CD4-positive, alpha-beta T cell (primary cell): Measurements from ENCODE around the gene GGTA1. TPM values are rescaled to one million over a fixed set of nuclear protein-coding genes. Genes with fewer than 3 reads are reported as not detected.

Experiments
- ATAC-seq: fragments of 200-7000 bp; cut with Tn5 transposase; one replicate; pipeline ENCODE4 v1.10.0; 2022; ENCODE audit warnings: mild to moderate bottlenecking; ENCODE audit not compliant: poor library complexity
- CTCF ChIA-PET: fragments of 350-600 bp; sonication (Branson Sonifier 250); formaldehyde crosslinking; loops from one replicate; lab custom pipeline; 2021; ENCODE audit warnings: antibody characterized with exemption, inconsistent platforms; lab: Charles Lee
- POLR2A ChIA-PET: fragments of 350-600 bp; sonication (Branson Sonifier 250); formaldehyde crosslinking; loops from one replicate; lab custom pipeline; 2021; ENCODE audit warnings: antibody characterized with exemption, inconsistent platforms; lab: Charles Lee
- DNase-seq, 14 experiments: peaks; one replicate each; pipeline ENCODE4 v3.0.0-alpha.2; 2013 to 2020; ENCODE audit warnings: mixed read lengths in 2 of 14
- H3K27ac ChIP-seq, 2 donors: one replicate each; pipeline versions ENCODE4 v1.5.1 to v1.7.0; 2013; ENCODE audit warnings: low read length in 2 of 2, low read depth in 1 of 2, mild to moderate bottlenecking in 1 of 2
- H3K27me3 ChIP-seq, 2 experiments: 1 replicate in 1 of 2; 2 replicates in 1 of 2; pipeline versions ENCODE4 v1.6.1 to v1.7.0; 2013; ENCODE audit warnings: low read length in 2 of 2, control low read depth in 1 of 2, mild to moderate bottlenecking in 1 of 2, moderate library complexity in 1 of 2; ENCODE audit not compliant: insufficient read depth in 2 of 2, control insufficient read depth in 1 of 2
- H3K36me3 ChIP-seq: one replicate; pipeline ENCODE4 v1.6.1; 2013; ENCODE audit warnings: low read length, control low read depth; ENCODE audit not compliant: insufficient read depth
- H3K4me1 ChIP-seq: one replicate; pipeline ENCODE4 v1.6.1; 2013; ENCODE audit warnings: low read length, control low read depth; ENCODE audit not compliant: insufficient read depth
- H3K4me3 ChIP-seq: one replicate; pipeline ENCODE4 v1.5.1; 2013; ENCODE audit warnings: mild to moderate bottlenecking, low read length, moderate library complexity
- H3K9me3 ChIP-seq, 2 experiments: 1 replicate in 1 of 2; 2 replicates in 1 of 2; pipeline versions ENCODE4 v1.6.1 to v1.7.0; 2013; ENCODE audit warnings: low read length in 2 of 2, mild to moderate bottlenecking in 2 of 2, control low read depth in 1 of 2, moderate library complexity in 1 of 2; ENCODE audit not compliant: control insufficient read depth in 1 of 2, insufficient read depth in 1 of 2
- H3K27ac Mint-ChIP-seq: one replicate; pipeline ENCODE4 v1.8.0; 2020; ENCODE audit warnings: mixed read lengths
- H3K27me3 Mint-ChIP-seq: one replicate; pipeline ENCODE4 v1.8.0; 2021; ENCODE audit warnings: mixed read lengths
- H3K36me3 Mint-ChIP-seq: one replicate; pipeline ENCODE4 v1.8.0; 2021; ENCODE audit warnings: low read depth, mixed read lengths
- H3K4me1 Mint-ChIP-seq: one replicate; pipeline ENCODE4 v1.8.0; 2021; ENCODE audit warnings: low read depth, mixed read lengths
- H3K4me3 Mint-ChIP-seq: one replicate; pipeline ENCODE4 v1.8.0; 2020; ENCODE audit warnings: mild to moderate bottlenecking, mixed read lengths
- H3K9me3 Mint-ChIP-seq: one replicate; pipeline ENCODE4 v1.8.0; 2020; ENCODE audit warnings: mixed read lengths
- intact Hi-C, 2 experiments: fragments of 100-400 bp; cut with DNase I in 1 of 2; cut with micrococcal nuclease in 1 of 2; formaldehyde crosslinking; loops; one replicate each; pipeline versions ENCODE4 v1.15.1 to v1.9.0; 2023 to 2025; cut with DNase I, micrococcal nuclease
- total RNA-seq, 174 experiments: library from RNA in 2 of 174; stranded (reverse) in 2 of 174; gene quantifications; one replicate each; pipeline ENCODE4 v1.2.3 and lab custom pipeline; 2021 to 2026
- TF ChIP-seq, protein P1 (sequence below): fragments of 200-600 bp; IDR thresholded peaks from one replicate; pipeline ENCODE4 v1.8.0; 2022; ENCODE audit warnings: antibody characterized with exemption, mild to moderate bottlenecking

The GGTA1 gene
- total RNA-seq, 2 experiments from 2014 or later: not detected

DNA sequence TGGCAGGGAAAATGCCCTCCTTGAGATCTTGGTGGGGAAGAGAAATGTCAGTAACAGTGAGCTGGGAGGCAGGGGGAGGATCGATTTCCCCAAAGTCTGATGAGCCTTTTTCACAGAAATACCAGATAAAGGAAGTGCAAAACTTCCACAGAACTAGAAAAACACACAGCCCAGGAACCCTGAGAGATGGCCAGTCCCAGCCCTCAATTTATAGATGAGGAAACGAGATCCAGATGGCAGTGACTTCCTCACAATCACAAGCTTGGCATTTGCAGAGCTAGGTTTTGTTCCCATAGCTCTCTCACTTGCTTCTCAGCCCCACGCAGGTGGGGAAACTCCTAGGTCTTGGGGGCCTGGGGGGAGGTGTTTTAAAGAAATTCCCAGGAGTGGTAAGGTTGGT is 3.8 kb upstream of the GGTA1 start:
- Histone ChIP-seq H3K9me3 (peaks cover 0 to 14% of the 10 kb centered on the region in 2 experiments), H3K4me3 (no peak overlapping the region), H3K4me1 (peaks cover 15% of the 10 kb centered on the region), H3K36me3 (no peaks in the 10 kb centered on the region), H3K27ac (no peak overlapping the region), H3K27me3 (peaks cover 18 to 36% of the 10 kb centered on the region in 2 experiments)
- H3K4me1 Mint-ChIP-seq: peaks cover 12% of the 10 kb centered on the region
- H3K27me3 Mint-ChIP-seq: peaks cover 58% of the 10 kb centered on the region
- H3K9me3 Mint-ChIP-seq: no peaks in the 10 kb centered on the region
- no peaks in the 10 kb centered on the region for H3K36me3 Mint-ChIP-seq
- DNase-seq: peak in 1 of 14 experiments; percentile 10
- no peak overlapping the region for H3K27ac Mint-ChIP-seq
- ChIA-PET POLR2A (no interaction called here), CTCF (no interaction called here)
- ATAC-seq: no peak
- TF ChIP-seq, protein P1, sequence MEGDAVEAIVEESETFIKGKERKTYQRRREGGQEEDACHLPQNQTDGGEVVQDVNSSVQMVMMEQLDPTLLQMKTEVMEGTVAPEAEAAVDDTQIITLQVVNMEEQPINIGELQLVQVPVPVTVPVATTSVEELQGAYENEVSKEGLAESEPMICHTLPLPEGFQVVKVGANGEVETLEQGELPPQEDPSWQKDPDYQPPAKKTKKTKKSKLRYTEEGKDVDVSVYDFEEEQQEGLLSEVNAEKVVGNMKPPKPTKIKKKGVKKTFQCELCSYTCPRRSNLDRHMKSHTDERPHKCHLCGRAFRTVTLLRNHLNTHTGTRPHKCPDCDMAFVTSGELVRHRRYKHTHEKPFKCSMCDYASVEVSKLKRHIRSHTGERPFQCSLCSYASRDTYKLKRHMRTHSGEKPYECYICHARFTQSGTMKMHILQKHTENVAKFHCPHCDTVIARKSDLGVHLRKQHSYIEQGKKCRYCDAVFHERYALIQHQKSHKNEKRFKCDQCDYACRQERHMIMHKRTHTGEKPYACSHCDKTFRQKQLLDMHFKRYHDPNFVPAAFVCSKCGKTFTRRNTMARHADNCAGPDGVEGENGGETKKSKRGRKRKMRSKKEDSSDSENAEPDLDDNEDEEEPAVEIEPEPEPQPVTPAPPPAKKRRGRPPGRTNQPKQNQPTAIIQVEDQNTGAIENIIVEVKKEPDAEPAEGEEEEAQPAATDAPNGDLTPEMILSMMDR: no peak
- H3K4me3 Mint-ChIP-seq: no peak overlapping the region
- intact Hi-C loops: no loop called here

DNA sequence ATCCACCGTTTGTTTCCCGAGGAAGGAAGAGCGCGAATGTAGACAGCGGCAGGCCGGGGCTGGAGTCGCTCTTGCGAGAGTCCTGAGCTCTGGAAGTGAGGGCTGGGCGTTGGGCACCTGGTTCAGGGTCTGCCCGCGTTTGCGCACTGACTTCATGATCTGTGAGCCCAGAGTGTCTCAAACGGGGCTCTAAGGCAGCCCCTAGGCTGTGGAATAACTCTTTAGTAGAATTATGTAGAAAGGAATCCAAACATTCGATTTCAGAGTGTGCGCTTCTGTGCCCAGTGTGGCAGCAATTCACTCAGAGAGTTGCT is 478 bp upstream of the GGTA1 start:
- CTCF ChIA-PET: no interaction called here
- Histone ChIP-seq H3K4me3 (peak overlapping the region; percentile 5), H3K27ac (no peak overlapping the region), H3K36me3 (no peaks in the 10 kb centered on the region), H3K4me1 (peaks cover 24% of the 10 kb centered on the region), H3K9me3 (peaks cover 0 to 19% of the 10 kb centered on the region in 2 experiments), H3K27me3 (peaks cover 35 to 56% of the 10 kb centered on the region in 2 experiments)
- ATAC-seq (no peak), DNase-seq (no peak)
- POLR2A ChIA-PET: no interaction called here
- peak overlapping the region; percentile 51 for H3K4me3 Mint-ChIP-seq
- H3K4me1 Mint-ChIP-seq: peaks cover 20% of the 10 kb centered on the region
- H3K36me3 Mint-ChIP-seq: no peaks in the 10 kb centered on the region
- TF ChIP-seq, protein P1: no peak
- peaks cover 4% of the 10 kb centered on the region for H3K9me3 Mint-ChIP-seq
- no peak overlapping the region for H3K27ac Mint-ChIP-seq
- intact Hi-C loops: no loop called here
- peaks cover 73% of the 10 kb centered on the region for H3K27me3 Mint-ChIP-seq

DNA sequence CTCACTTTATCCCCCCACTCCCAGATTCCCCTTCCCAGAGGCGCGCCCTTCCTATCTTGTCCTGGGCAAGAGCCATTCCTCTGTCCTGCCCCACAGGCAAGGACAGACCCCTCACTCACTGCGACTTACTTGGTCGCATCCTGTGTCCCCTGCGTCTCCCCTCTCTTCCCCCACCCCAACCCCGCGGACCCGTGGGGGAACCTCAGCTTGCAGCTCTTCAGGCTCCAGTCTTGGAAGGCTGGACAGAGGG is 542 bp downstream of the GGTA1 start:
- Histone ChIP-seq H3K27ac (no peak overlapping the region), H3K27me3 (peaks cover 35 to 56% of the 10 kb centered on the region in 2 experiments), H3K9me3 (peaks cover 0 to 19% of the 10 kb centered on the region in 2 experiments), H3K36me3 (no peaks in the 10 kb centered on the region), H3K4me1 (peaks cover 24% of the 10 kb centered on the region), H3K4me3 (peak overlapping the region; percentile 24)
- ChIA-PET CTCF (no interaction called here), POLR2A (no interaction called here)
- DNase-seq (no peak), ATAC-seq (no peak)
- H3K4me3 Mint-ChIP-seq: peak overlapping the region; percentile 74
- H3K4me1 Mint-ChIP-seq: peaks cover 20% of the 10 kb centered on the region
- H3K27me3 Mint-ChIP-seq: peaks cover 71% of the 10 kb centered on the region
- intact Hi-C loops: no loop called here
- TF ChIP-seq, protein P1: no peak
- H3K9me3 Mint-ChIP-seq: peaks cover 4% of the 10 kb centered on the region
- H3K36me3 Mint-ChIP-seq: no peaks in the 10 kb centered on the region
- no peak overlapping the region for H3K27ac Mint-ChIP-seq
